ENCODE measurements around the gene SPRR1B. TPM values are rescaled to one million over a fixed set of nuclear protein-coding genes. Genes with fewer than 3 reads are reported as not detected.
"Not testable (repeated sequence)": the region's sequence is repeated elsewhere in the genome, so short reads cannot be mapped to it uniquely, and the experiment has no call there.

The SPRR1B gene
- total RNA-seq, 2 experiments from 2014 or later, result not detected

GRCh38 chr1:153011235-153011758 lies 19.7 kb upstream of the SPRR1B start:
- H3K4me1 Mint-ChIP-seq (ENCODE audit: low read depth); CTCF ChIA-PET; H3K9me3 Mint-ChIP-seq; H3K4me3 Mint-ChIP-seq; H3K27me3 Mint-ChIP-seq (ENCODE audit: low read depth); intact Hi-C loops (cut with micrococcal nuclease); DNase-seq; H3K36me3 Mint-ChIP-seq (ENCODE audit: low read depth); H3K27ac Mint-ChIP-seq: not testable (repeated sequence)

GRCh38 chr1:153021829-153022228 lies 9.2 kb upstream of the SPRR1B start:
- H3K9me3 Mint-ChIP-seq; H3K4me1 Mint-ChIP-seq (ENCODE audit: low read depth); H3K36me3 Mint-ChIP-seq (ENCODE audit: low read depth); H3K27ac Mint-ChIP-seq; CTCF ChIA-PET; DNase-seq; H3K4me3 Mint-ChIP-seq; intact Hi-C loops (cut with micrococcal nuclease): not testable (repeated sequence)
- peaks cover 27% of the 10 kb centered on the region for H3K27me3 Mint-ChIP-seq (ENCODE audit: low read depth)

DNA sequence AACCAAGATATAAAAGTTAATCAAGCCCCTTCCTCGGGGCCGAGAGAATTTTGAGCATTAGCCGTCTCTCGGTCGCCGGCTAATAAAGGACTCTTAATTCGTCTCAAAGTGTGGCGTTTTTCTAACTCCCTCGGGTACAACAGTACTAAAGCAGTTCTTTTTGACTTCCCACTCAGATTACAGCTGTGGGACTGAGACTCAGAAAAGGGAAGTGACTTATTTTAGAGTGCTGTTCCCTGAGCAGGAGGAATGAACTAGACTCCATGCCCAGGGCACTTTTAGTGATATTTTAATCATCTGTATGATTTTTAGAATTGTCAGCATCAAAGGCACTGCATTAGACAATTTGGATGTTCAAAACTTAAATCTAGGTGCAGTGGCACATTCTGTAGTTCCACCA lies 8.7 kb upstream of the SPRR1B start:
- H3K27ac Mint-ChIP-seq; H3K4me3 Mint-ChIP-seq; H3K9me3 Mint-ChIP-seq; DNase-seq; H3K4me1 Mint-ChIP-seq (ENCODE audit: low read depth); CTCF ChIA-PET; H3K36me3 Mint-ChIP-seq (ENCODE audit: low read depth); intact Hi-C loops (cut with micrococcal nuclease): not testable (repeated sequence)
- H3K27me3 Mint-ChIP-seq (ENCODE audit: low read depth), result peaks cover 27% of the 10 kb centered on the region

- H3K36me3 Mint-ChIP-seq (ENCODE audit: low read depth), result no peaks in the 10 kb centered on the region
- intact Hi-C loops (cut with micrococcal nuclease), result no loop called here
- CTCF ChIA-PET, result no interaction called here
- H3K9me3 Mint-ChIP-seq, result no peaks in the 10 kb centered on the region
- H3K27ac Mint-ChIP-seq, result no peak overlapping the region
- H3K4me1 Mint-ChIP-seq (ENCODE audit: low read depth), result no peaks in the 10 kb centered on the region
- peaks cover 29% of the 10 kb centered on the region for H3K27me3 Mint-ChIP-seq (ENCODE audit: low read depth)
- H3K4me3 Mint-ChIP-seq, result no peak overlapping the region
- DNase-seq, result no peak
These were observed 7.9 kb upstream of the SPRR1B start for GRCh38 chr1:153023109-153023508.

GRCh38 chr1:153024413-153024812 lies 6.6 kb upstream of the SPRR1B start:
- Mint-ChIP-seq H3K27ac (no peak overlapping the region), H3K4me3 (no peak overlapping the region), H3K4me1 (ENCODE audit: low read depth) (no peaks in the 10 kb centered on the region), H3K9me3 (no peaks in the 10 kb centered on the region), H3K36me3 (ENCODE audit: low read depth) (no peaks in the 10 kb centered on the region), H3K27me3 (ENCODE audit: low read depth) (peaks cover 25% of the 10 kb centered on the region)
- CTCF ChIA-PET, result no interaction called here
- intact Hi-C loops (cut with micrococcal nuclease), result no loop called here
- no peak for DNase-seq

- CTCF ChIA-PET, result no interaction called here
- H3K4me1 Mint-ChIP-seq (ENCODE audit: low read depth), result no peaks in the 10 kb centered on the region
- H3K4me3 Mint-ChIP-seq, result no peak overlapping the region
- H3K27me3 Mint-ChIP-seq (ENCODE audit: low read depth), result peaks cover 17% of the 10 kb centered on the region
- H3K9me3 Mint-ChIP-seq, result no peaks in the 10 kb centered on the region
- no peak for DNase-seq
- H3K36me3 Mint-ChIP-seq (ENCODE audit: low read depth), result no peaks in the 10 kb centered on the region
- intact Hi-C loops (cut with micrococcal nuclease), result no loop called here
- no peak overlapping the region for H3K27ac Mint-ChIP-seq
These were observed 5.2 kb upstream of the SPRR1B start for GRCh38 chr1:153025797-153026196.

DNA sequence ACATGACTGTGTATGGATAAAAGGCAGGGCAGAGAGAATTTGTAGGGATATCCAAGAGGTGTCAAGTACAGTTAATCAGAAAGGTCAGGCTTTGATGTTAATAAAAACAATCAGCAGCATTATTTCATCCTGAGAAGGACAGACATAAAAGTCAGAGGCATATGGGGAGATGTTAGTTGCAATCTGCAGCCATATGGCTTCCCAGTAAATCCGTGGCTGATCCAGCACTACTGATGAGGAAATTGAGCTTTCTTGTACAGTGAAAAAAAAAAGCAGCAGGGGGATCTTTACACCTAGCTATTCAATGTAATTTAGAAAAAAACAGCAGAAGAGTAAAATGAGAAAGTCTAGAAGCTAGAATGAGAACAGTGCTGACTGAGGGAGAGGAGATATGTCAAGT lies 2.2 kb upstream of the SPRR1B start:
- no peak for DNase-seq
- peaks cover 9% of the 10 kb centered on the region for H3K27me3 Mint-ChIP-seq (ENCODE audit: low read depth)
- no peak overlapping the region for H3K27ac Mint-ChIP-seq
- CTCF ChIA-PET, result no interaction called here
- H3K36me3 Mint-ChIP-seq (ENCODE audit: low read depth), result no peaks in the 10 kb centered on the region
- H3K4me1 Mint-ChIP-seq (ENCODE audit: low read depth), result no peaks in the 10 kb centered on the region
- no peaks in the 10 kb centered on the region for H3K9me3 Mint-ChIP-seq
- H3K4me3 Mint-ChIP-seq, result no peak overlapping the region
- intact Hi-C loops (cut with micrococcal nuclease), result no loop called here

DNA sequence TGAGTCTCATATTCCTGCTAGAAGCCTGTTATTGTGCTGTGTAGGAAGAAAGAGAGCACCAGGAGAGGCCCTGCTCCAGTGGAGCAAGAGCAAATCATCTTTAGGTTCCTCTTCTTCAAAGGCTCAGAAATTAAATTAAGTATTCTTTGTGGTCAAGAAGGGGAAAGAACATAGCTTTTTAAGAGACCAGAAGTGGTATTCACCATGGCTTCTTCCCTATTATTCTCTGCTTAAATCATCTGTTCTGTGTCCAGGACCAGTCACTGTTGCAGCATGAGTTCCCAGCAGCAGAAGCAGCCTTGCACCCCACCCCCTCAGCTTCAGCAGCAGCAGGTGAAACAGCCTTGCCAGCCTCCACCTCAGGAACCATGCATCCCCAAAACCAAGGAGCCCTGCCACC lies 1.1 kb downstream of the SPRR1B start:
- Mint-ChIP-seq H3K4me3 (no peak overlapping the region), H3K27me3 (ENCODE audit: low read depth) (peaks cover 9% of the 10 kb centered on the region), H3K4me1 (ENCODE audit: low read depth) (no peaks in the 10 kb centered on the region), H3K27ac (no peak overlapping the region), H3K36me3 (ENCODE audit: low read depth) (no peaks in the 10 kb centered on the region), H3K9me3 (no peaks in the 10 kb centered on the region)
- no peak for DNase-seq
- CTCF ChIA-PET, result no interaction called here
- intact Hi-C loops (cut with micrococcal nuclease), result no loop called here

DNA sequence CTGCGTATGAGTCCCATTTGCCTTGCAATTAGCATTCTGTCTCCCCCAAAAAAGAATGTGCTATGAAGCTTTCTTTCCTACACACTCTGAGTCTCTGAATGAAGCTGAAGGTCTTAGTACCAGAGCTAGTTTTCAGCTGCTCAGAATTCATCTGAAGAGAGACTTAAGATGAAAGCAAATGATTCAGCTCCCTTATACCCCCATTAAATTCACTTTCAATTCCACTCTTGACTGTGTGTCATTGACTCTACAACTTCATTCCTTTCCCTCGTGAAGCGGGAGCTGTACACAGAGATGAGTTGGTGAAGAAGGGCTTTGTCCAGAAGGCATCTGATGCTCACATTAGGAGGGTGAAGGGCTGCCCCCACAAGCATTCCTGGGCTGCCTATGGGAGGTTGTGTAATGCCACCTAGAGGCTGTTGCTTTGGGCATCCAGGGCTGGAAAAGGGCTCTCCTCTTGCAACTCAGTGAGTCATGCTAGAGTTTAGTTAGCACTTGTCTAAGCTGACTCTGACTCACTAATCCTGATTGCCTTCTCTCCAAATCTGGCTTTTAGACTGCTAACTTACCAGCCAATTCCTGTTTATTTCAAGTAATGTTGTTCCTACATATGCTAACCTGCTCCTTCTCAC lies 1.8 kb downstream of the SPRR1B start:
- Mint-ChIP-seq H3K4me3 (no peak overlapping the region), H3K36me3 (ENCODE audit: low read depth) (no peaks in the 10 kb centered on the region), H3K9me3 (no peaks in the 10 kb centered on the region), H3K27ac (no peak overlapping the region), H3K27me3 (ENCODE audit: low read depth) (peaks cover 11% of the 10 kb centered on the region), H3K4me1 (ENCODE audit: low read depth) (no peaks in the 10 kb centered on the region)
- peak; percentile 16 for DNase-seq
- intact Hi-C loops (cut with micrococcal nuclease), result no loop called here
- CTCF ChIA-PET, result no interaction called here

DNA sequence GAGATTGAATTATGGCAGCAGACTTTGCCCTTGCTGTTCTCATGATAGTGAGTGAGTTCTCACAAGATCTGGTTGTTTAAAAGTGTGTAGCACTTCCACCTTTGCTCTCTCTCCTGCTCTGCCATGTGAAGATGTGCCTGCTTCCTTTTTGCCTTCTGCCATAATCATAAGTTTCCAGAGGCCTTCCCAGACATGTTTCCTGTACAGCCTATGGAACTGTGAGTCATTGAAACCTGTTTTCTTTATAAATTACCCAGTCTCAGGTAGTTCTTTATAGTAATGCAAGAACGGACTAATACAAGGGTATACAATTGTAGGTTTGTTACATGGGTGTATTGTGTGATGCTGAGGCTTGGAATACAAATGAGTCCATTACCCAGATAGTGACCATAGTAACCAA lies 4.2 kb downstream of the SPRR1B start:
- no peak overlapping the region for H3K27ac Mint-ChIP-seq
- no peaks in the 10 kb centered on the region for H3K4me1 Mint-ChIP-seq (ENCODE audit: low read depth)
- peaks cover 12% of the 10 kb centered on the region for H3K27me3 Mint-ChIP-seq (ENCODE audit: low read depth)
- no peaks in the 10 kb centered on the region for H3K9me3 Mint-ChIP-seq
- intact Hi-C loops (cut with micrococcal nuclease), result no loop called here
- CTCF ChIA-PET, result no interaction called here
- DNase-seq, result no peak
- H3K36me3 Mint-ChIP-seq (ENCODE audit: low read depth), result no peaks in the 10 kb centered on the region
- H3K4me3 Mint-ChIP-seq, result no peak overlapping the region

DNA sequence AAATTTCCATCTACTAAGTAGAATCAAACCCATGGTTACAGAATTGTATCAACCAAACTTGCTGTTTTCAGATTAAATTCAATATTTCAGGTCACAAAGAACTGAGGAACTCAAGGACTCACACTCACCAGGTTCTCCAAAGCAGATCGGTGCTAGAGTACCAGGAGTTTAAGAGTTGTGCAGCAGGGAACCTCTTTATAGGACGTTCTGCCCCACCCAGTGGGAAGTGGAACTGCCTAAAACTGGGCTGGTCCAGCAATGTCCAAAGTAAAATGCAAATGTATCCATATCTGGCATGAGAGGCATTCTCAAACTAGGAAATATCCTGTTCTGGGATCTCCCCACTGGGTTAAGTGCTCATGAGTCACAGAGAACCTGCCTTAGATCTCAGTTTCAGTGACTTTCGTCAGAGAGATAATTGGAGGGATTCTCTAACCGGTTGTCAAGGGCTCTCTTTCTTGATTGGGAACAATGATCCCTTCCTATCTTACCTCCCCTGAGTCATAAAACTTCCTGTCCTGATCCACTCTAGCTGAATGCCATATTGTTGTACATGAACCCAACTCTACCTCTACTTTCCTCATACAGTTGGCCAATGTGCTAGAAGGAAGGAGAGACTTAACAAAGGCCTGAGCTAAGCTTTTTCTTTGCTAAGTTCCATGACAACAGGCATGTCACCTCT lies 10.1 kb downstream of the SPRR1B start, which contains the start of gene SPRR2D:
SPRR2D (minus strand) TSS at position 171 of the 682 bp plus-strand sequence. CDS start 774 bp downstream, outside the sequence.
- no peak within 1 kb of the TSS for H3K27ac Mint-ChIP-seq
- no peaks in the 10 kb centered on the region for H3K4me1 Mint-ChIP-seq (ENCODE audit: low read depth)
- H3K36me3 Mint-ChIP-seq (ENCODE audit: low read depth), result no peaks in the 10 kb centered on the region
- CTCF ChIA-PET, result no interaction called here
- no peaks in the 10 kb centered on the region for H3K9me3 Mint-ChIP-seq
- no peak for DNase-seq
- H3K27me3 Mint-ChIP-seq (ENCODE audit: low read depth), result peaks cover 31% of the 10 kb centered on the region
- H3K4me3 Mint-ChIP-seq, result no peak within 1 kb of the TSS
- intact Hi-C loops (cut with micrococcal nuclease), result no loop called here

DNA sequence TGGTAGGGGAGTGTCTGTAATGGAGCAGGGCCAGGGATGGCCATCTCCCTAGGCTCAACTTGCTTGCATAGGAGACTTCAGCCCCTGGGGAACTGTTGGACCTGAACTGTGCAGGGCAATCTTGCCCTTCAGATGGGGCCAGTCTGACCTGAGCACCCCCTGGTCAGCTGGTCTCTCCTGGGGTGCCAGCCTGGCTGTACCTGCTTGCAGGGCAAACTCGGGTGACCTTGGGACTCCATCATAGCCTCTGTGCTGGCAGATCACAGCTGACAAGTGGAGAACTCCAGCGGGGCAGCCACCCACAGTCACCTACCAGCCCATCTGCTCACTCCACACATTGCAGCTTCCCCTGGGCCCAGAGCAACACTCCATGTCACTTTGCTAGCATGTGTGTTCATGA lies 18.2 kb downstream of the SPRR1B start:
- intact Hi-C loops (cut with micrococcal nuclease), result no loop called here
- no peaks in the 10 kb centered on the region for H3K4me1 Mint-ChIP-seq (ENCODE audit: low read depth)

GRCh38 chr1:153056111-153056510 lies 25.1 kb downstream of the SPRR1B start:
- CTCF ChIA-PET; intact Hi-C loops (cut with micrococcal nuclease); H3K4me1 Mint-ChIP-seq (ENCODE audit: low read depth); H3K36me3 Mint-ChIP-seq (ENCODE audit: low read depth); DNase-seq; H3K9me3 Mint-ChIP-seq; H3K27ac Mint-ChIP-seq; H3K4me3 Mint-ChIP-seq: not testable (repeated sequence)
- H3K27me3 Mint-ChIP-seq (ENCODE audit: low read depth), result peaks cover 18% of the 10 kb centered on the region

More for the DNA sequence above, 18.2 kb downstream of the SPRR1B start:
- CTCF ChIA-PET, result no interaction called here
- DNase-seq, result no peak
- peaks cover 22% of the 10 kb centered on the region for H3K27me3 Mint-ChIP-seq (ENCODE audit: low read depth)
- no peak overlapping the region for H3K27ac Mint-ChIP-seq
- H3K4me3 Mint-ChIP-seq, result no peak overlapping the region
- no peaks in the 10 kb centered on the region for H3K36me3 Mint-ChIP-seq (ENCODE audit: low read depth)
- no peaks in the 10 kb centered on the region for H3K9me3 Mint-ChIP-seq

Data from activated naive CD4-positive, alpha-beta T cell treated with anti-CD3 and anti-CD28 coated beads for 36 hours (primary cell).